HepG2 (cell line): ENCODE results near the gene MAGT1. TPM values are rescaled to one million over a fixed set of nuclear protein-coding genes. Genes with fewer than 3 reads are reported as not detected.

ENCODE experiments used
- BRF2 ChIP-seq: sonication (generic); formaldehyde crosslinking; IDR thresholded peaks from 2 replicates; pipeline ENCODE4 v1.8.1; 2022; ENCODE audit warnings: mild to moderate bottlenecking, missing genetic modification reagents
- JARID2 ChIP-seq: sonication (generic); formaldehyde crosslinking; IDR thresholded peaks from 2 replicates; pipeline ENCODE4 v1.8.1; 2023; ENCODE audit warnings: missing genetic modification reagents, inconsistent platforms; ENCODE audit not compliant: insufficient replicate concordance
- ZBTB1 ChIP-seq: sonication (generic); formaldehyde crosslinking; IDR thresholded peaks from 2 replicates; pipeline ENCODE4 v1.4.0; 2020; ENCODE audit warnings: missing genetic modification reagents, borderline replicate concordance
- ZNF362 ChIP-seq: sonication (generic); formaldehyde crosslinking; IDR thresholded peaks from 2 replicates; pipeline ENCODE4 v1.4.0; 2020; ENCODE audit warnings: missing genetic modification reagents, mild to moderate bottlenecking, borderline replicate concordance
- ZNF407 ChIP-seq: sonication (generic); formaldehyde crosslinking; IDR thresholded peaks from one replicate; pipeline ENCODE4 v1.5.1; 2020; ENCODE audit warnings: mild to moderate bottlenecking, missing genetic modification reagents; ENCODE audit errors: not compliant biosample characterization
- ZNF703 ChIP-seq: sonication (generic); formaldehyde crosslinking; IDR thresholded peaks from 2 replicates; pipeline ENCODE4 v1.5.1; 2020; ENCODE audit warnings: missing genetic modification reagents, mild to moderate bottlenecking, moderate library complexity, borderline replicate concordance
- polyA plus RNA-seq, 8 experiments: library from polyadenylated mRNA; depleted of rRNA in 3 of 8; stranded (reverse) in 7 of 8; unstranded in 1 of 8; fragments of >200 nt; fragmentation: Illumina TruSeq in 4 of 8; extraction: Trizol in 4 of 8; gene quantifications; 2 replicates each; pipeline versions ENCODE4 v1.2.1 to v1.2.3, GENCODE V29; 2011 to 2016; ENCODE audit warnings: low read depth in 4 of 8, missing spikeins in 1 of 8, mixed read lengths in 1 of 8; ENCODE audit not compliant: insufficient read depth in 1 of 8
- total RNA-seq, 5 experiments: library from RNA; depleted of rRNA; stranded (reverse); fragments of >200 nt; fragmentation: Illumina TruSeq; extraction: Trizol; gene quantifications; 2 replicates each; pipeline ENCODE4 v1.2.3, GENCODE V29; 2016; ENCODE audit warnings: low read depth in 1 of 5

The MAGT1 gene
- total and polyA plus RNA-seq, 2 of the 13 experiments (the other 11 are each of a cell fraction or from before 2014, with no cell fraction given): 38.0 to 75.0 TPM

- no peak for TF ChIP-seq ZNF407 (CRISPR knock-in tag)
- no peak for TF ChIP-seq ZNF703 (CRISPR knock-in tag)
- TF ChIP-seq JARID2 (CRISPR knock-in tag): no peak
- TF ChIP-seq BRF2 (CRISPR knock-in tag): no peak
- no peak for TF ChIP-seq ZBTB1 (CRISPR knock-in tag)
- no peak for TF ChIP-seq ZNF362 (CRISPR knock-in tag)
- TF ChIP-seq, all 625 proteins: peak for 0
Observed at GRCh38 chrX:77924320-77924859, 29.2 kb upstream of the MAGT1 start (continued).
